ENCODE measurements around the gene EPHB2.
"Not testable (repeated sequence)": the region's sequence is repeated elsewhere in the genome, so short reads cannot be mapped to it uniquely, and the experiment has no call there.

Gene EPHB2

DNA sequence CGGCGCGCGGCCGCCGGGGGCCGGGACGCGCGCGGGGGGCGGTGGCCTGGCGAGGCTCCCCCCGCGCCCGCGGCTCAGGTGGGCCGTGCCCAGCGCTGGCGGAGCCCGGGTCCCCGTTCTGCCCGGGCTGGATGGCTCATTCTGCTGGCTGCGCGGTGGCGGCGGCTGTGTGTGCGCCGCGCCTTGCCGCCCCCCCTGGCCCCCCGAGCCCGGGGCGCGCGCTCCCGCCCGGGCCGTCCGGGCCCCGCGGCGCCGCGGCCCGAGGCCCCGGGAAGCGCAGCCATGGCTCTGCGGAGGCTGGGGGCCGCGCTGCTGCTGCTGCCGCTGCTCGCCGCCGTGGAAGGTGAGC is at the start of gene EPHB2:
TSS of gene EPHB2 (plus strand) at position 139 of the 349 bp plus-strand sequence. CDS start at position 283, 144 bp downstream.
- DNase-seq (ENCODE audit: low read depth), result no peak

GRCh38 chr1:22661880-22662279 is 48.8 kb upstream of the EPHB2 start:
- no peak for DNase-seq (ENCODE audit: low read depth)

GRCh38 chr1:22662318-22662717 is 48.3 kb upstream of the EPHB2 start:
- DNase-seq (ENCODE audit: low read depth), result no peak

DNA sequence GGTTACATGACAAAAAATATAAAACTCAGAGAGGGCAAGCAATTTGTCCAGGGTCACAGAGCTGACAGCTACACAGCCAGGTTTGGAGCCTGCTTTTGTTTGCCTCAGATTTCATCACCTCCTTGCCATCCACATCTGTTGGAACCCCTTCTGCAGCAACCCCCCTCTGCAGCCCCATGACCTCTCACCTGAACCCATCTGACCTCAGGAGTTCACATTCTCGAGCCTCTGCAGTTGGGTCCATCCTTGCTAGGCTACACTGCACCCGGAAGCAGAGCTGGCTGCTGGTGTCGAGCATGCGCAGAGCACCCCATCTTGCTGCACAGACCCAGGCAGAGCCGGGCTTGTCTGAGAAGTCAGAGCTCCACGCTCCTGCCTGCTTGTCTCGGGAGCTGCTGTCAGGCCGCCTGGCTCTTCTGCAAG is 47.6 kb upstream of the EPHB2 start:
- DNase-seq (ENCODE audit: low read depth), result no peak

GRCh38 chr1:22665752-22666151 is 44.9 kb upstream of the EPHB2 start:
- no peak for DNase-seq (ENCODE audit: low read depth)

DNA sequence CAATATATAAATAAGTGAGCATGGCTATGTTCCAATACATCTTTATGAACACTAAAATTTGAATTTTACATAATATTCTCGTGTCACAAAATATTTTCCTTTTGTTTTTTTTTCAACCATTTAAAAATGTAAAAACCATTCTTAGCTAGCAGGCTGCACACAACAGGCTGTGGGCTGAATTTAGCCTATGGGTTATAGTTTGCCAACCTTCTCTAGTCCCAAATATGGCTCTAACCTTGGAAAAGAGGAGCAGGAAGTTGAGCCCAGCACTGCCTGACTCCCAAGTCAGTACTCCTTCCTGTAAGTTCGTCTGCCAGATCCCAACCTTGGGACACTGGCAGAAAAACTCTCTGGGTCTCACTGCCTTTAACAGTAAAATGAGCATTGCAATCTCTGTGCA is 44.2 kb upstream of the EPHB2 start:
- no peak for DNase-seq (ENCODE audit: low read depth)

GRCh38 chr1:22668840-22669239 is 41.8 kb upstream of the EPHB2 start:
- not testable (repeated sequence) for DNase-seq (ENCODE audit: low read depth)

DNA sequence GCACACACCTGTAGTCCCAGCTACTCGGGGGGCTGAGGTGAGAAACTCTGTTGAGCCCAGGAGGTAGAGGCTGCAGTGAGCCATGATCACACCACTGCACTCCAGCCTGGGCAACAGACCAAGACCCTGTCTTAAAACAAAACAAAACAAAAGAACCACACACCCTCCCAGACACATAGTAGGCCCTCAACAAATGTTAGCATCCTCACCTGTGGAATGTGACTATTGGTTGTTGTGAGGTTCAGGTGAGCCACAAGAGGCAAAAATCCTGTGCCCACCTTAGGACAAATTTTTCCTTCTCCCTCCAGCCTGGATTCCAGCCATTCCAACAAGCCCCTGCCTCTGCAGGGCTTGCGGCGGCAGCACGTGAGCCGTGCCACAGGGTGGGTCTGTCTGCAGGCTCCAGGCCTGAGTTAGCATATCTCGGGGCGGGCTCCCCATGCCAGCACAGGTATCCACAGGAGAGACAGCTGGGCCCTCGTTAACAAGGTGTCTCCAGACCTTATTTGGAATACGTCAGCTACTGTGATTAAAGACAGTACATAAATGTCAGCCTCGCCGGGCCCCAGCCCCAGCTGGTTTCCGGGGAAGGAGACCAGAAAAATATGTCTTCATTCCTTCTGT is 40.2 kb upstream of the EPHB2 start:
- DNase-seq (ENCODE audit: low read depth), result no peak

- no peak for DNase-seq (ENCODE audit: low read depth)
These were observed 38.6 kb upstream of the EPHB2 start for GRCh38 chr1:22671999-22672398.

- DNase-seq (ENCODE audit: low read depth), result no peak
These were observed 36.9 kb upstream of the EPHB2 start for GRCh38 chr1:22673486-22674409.

- no peak for DNase-seq (ENCODE audit: low read depth)
These were observed 36.3 kb upstream of the EPHB2 start for GRCh38 chr1:22674410-22674749.

DNA sequence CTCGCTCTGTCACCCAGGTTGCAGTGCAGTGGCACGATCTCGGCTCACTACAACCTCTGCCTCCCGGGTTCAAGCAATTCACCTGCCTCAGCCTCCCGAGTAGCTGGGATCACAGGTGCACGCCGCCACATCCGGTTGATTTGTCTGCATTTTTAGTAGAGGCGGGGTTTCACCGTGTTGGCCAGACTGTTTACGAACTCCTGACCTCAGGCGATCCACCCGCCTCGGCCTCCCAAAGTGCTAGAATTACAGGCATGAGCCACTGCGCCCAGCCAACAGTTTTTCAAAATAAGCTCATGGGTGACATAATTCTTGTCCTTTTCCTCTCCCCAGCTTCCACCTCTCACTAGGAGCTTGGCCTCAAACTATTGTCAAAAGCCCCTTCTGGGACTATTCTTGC is 34.5 kb upstream of the EPHB2 start:
- not testable (repeated sequence) for DNase-seq (ENCODE audit: low read depth)

DNA sequence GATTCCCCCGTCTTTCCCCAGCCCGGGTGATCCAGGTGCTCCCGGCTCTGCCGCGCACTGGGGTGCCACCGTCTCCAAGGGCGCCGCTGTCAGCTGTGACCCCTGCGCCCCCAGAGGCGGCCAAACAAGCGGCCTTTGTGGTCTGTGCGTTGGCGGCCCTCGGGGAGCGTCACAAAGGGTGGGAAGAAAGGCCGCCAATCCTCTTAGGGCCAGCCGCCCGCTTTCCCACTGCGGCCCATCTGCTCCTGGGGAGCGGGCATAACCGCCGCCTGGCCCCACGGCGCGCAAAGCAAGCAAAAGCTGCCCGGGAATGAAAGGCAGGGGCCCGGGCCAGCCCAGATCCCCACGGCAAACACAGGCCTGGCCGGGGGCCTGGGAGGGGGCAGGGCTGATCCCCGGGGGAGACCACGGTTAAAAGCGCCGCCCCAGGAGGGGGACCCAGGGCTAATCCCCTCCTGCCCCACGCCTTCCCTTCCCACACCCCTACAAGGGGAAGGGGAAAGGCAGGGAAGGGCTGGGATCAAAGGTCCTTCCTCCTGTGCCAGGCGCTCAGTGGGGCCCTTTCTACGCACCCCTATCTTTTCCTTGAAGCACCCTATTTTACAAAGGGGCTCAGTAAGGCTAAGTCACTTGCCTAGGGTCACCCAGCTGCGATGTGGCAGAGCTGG is 33.6 kb upstream of the EPHB2 start:
- no peak for DNase-seq (ENCODE audit: low read depth)

DNA sequence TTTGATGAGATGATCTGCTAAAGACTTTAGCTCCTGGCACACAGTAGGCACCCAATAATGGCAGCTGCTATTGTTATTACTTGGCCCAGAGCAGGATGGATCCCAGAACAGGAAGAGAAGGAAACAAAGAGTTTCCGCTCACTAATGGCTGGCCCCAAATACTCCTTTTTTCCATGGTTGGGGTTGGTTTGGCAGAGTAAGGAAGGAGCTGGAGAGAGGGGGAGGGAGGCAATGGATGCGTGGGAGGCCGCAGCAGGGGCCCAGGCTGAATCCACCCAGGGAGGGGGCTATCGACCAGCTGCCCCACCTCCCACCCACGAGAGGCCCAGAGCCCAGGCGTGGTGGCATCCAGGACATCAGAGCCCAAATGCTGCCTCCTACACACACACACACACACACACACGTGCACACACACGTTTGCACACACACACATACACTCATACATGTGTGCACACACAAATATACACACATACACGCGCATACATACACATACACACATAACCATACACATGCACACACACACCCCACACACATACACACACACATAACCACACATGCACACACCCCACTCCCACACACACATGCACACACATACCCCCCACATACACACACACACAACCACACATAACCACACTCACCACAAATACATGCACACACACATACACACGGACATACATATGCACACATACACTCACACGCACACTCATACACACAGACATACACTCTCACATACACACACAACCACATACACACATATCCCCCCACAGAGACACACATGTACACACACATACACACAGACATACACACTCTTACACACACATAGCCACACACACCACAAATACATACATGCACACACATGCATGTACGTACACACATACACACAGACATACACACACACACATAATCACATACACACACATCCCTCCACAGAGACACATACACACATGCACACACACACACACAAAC is 32.4 kb upstream of the EPHB2 start:
- DNase-seq (ENCODE audit: low read depth), result no peak

GRCh38 chr1:22680726-22681125 is 29.9 kb upstream of the EPHB2 start:
- DNase-seq (ENCODE audit: low read depth), result no peak

DNA sequence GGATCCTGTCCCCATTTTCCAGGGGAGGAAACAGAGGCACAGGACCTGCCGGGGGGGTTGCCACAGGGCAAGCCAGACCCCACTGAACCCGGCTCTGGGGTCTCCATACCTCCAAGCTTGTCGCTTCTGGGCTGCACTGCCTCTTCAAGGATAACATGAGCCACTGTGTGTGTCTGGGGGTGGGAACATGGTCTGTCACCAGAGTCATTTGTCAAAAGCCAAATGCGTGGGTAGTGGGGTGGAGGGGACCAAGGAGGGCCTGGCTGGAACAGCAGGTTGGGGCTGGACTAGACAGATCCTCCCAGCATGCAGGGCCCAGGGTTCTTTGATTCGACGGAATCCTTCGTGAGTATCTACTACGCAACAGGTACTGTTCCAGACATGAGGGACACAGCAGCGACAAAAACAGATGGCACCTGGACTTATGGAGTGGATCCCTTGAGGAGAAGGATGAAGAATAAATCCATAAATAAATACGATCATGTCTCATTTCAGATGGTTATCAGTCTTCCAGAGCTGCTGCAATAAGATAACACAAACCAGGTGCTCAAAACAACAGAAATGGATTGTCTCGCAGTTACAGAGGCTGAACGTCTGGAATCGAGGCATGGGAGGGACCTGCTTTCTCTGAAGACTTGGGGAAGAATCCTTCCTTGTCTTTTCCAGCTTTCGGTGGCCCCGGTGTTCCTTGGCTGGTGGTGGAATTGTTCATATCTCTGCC is 28.9 kb upstream of the EPHB2 start:
- DNase-seq (ENCODE audit: low read depth), result no peak

- DNase-seq (ENCODE audit: low read depth), result no peak
These were observed 27.1 kb upstream of the EPHB2 start for GRCh38 chr1:22683547-22683946.

DNA sequence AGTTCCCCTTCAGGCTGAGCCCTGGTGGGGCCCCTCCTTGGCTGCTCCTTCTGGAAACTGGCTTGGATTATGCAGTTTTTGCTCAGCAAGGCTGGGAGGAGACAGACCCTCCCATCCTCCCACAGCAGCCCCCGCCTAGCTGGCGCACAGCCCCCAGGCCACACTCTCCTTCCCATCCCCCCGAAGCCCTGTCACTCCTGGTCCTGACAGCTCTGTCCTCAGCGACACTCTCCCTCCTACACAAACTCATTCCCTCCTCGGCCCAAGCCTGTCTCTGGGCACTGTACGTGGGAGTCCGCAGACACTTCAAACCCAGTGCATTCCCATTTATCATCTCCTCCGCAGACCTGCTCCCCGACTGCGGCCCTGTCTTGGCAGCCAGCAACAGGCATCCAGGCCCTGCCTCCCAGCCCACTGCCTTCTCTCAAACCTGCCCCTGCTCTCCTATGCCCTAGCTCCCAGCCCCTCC is 25.0 kb upstream of the EPHB2 start:
- DNase-seq (ENCODE audit: low read depth), result no peak

GRCh38 chr1:22687191-22687590 is 23.4 kb upstream of the EPHB2 start:
- DNase-seq (ENCODE audit: low read depth), result no peak

DNA sequence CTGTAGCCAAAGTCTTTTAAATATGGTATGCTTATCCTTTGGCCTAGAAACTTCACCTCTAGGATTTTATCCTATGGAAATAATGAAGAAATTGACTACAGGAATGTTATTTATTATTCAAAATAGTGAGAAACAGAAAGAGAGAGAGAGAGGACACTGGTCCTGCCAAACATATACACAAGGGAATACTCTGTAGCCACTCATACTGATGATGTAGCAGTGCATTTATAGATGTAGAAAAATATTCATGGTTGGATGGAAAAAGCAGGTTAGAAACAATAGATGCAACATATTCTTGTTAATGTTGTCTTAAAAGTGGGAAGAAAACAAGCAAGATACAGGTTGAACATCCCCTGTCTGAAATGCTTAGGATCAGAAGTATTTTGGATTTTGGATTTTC is 22.2 kb upstream of the EPHB2 start:
- no peak for DNase-seq (ENCODE audit: low read depth)

DNA sequence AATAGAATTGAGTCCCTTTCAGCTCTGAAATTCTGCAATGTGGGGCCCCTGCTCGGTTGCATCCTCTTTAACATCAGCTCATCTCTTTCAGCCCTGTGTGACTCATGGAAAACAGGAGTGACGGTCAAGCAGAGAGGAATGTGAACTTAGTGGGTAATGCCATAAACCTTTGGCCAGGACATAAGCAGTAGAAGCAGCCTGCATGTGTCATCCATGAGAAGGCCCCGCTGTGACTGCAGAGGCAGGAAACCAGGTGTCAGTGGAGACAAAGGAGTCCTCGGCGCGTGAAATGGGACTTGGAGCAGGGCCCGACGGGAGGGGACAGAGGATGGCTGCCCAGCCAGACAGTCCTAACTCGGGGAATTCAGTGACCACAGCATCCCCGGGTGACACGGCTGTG is 21.1 kb upstream of the EPHB2 start:
- DNase-seq (ENCODE audit: low read depth), result no peak

All from stimulated activated CD8-positive, alpha-beta memory T cell treated with anti-CD3 and anti-CD28 coated beads, Interleukin-15, amount 100 ng/mL, for 24 hours (primary cell).